AG04449 (cell line): ENCODE measurements around the gene FNDC3A.
"Not testable (repeated sequence)": the region's sequence is repeated elsewhere in the genome, so short reads cannot be mapped to it uniquely, and the experiment has no call there.

Source experiments
- CTCF ChIA-PET: fragments of 350-600 bp; formaldehyde crosslinking; extraction: SDS; loops from one replicate; lab custom pipeline; 2021; ENCODE audit warnings: antibody characterized with exemption; lab: Yijun Ruan, JAX
- POLR2A ChIA-PET: fragments of 400-600, 350-600 bp; formaldehyde crosslinking; extraction: SDS; loops from one replicate; lab custom pipeline; 2020; ENCODE audit warnings: antibody characterized with exemption, inconsistent platforms; lab: Yijun Ruan, JAX
- DNase-seq: peaks from one replicate; pipeline ENCODE4 v3.0.0-alpha.2; 2010; ENCODE audit warnings: low read depth, low spot score
- H3K4me3 ChIP-seq: 2 replicates; pipeline ENCODE4 v1.5.1; 2011; ENCODE audit warnings: low read depth, mild to moderate bottlenecking, control low read depth, low read length
- CTCF ChIP-seq: IDR thresholded peaks from one replicate; pipeline ENCODE4 v1.5.1; 2011; ENCODE audit warnings: mild to moderate bottlenecking, moderate library complexity, low read length, control low read depth, inconsistent platforms; ENCODE audit not compliant: insufficient read depth; ENCODE audit errors: missing control alignments

FNDC3A gene

GRCh38 chr13:49124693-49125304, 149.1 kb downstream of the FNDC3A start:
- no peak for DNase-seq
- CTCF ChIA-PET, result interaction anchor here (1.2 kb wide), 1 partner anchor 8 kb away, joined by 3 read pairs; no protein-coding TSS in a partner anchor
- TF ChIP-seq CTCF, result no peak
- POLR2A ChIA-PET, result no interaction called here
- no peak overlapping the region for H3K4me3 ChIP-seq

GRCh38 chr13:49125964-49126524, 150.3 kb downstream of the FNDC3A start:
- ChIA-PET CTCF (no interaction called here), POLR2A (no interaction called here)
- H3K4me3 ChIP-seq, result no peak overlapping the region
- no peak for DNase-seq
- no peak for TF ChIP-seq CTCF

- CTCF ChIA-PET, result no interaction called here
Observed at GRCh38 chr13:49132479-49133002, 156.8 kb downstream of the FNDC3A start.

GRCh38 chr13:49134305-49134704, 158.6 kb downstream of the FNDC3A start:
- H3K4me3 ChIP-seq, result no peak overlapping the region
- POLR2A ChIA-PET, result no interaction called here
- CTCF ChIA-PET, result no interaction called here
- DNase-seq, result no peak
- no peak for TF ChIP-seq CTCF

More at GRCh38 chr13:49132479-49133002, 156.8 kb downstream of the FNDC3A start:
- no peak for TF ChIP-seq CTCF
- POLR2A ChIA-PET, result no interaction called here
- H3K4me3 ChIP-seq, result no peak overlapping the region
- DNase-seq, result no peak

- CTCF ChIA-PET, POLR2A ChIA-PET: not testable (repeated sequence)
Observed at GRCh38 chr13:49137138-49137643, 161.5 kb downstream of the FNDC3A start.

GRCh38 chr13:49140910-49141611, 165.3 kb downstream of the FNDC3A start:
- CTCF ChIA-PET, result no interaction called here
- no peak overlapping the region for H3K4me3 ChIP-seq
- DNase-seq, result no peak
- no peak for TF ChIP-seq CTCF
- POLR2A ChIA-PET, result no interaction called here

More at GRCh38 chr13:49137138-49137643, 161.5 kb downstream of the FNDC3A start:
- DNase-seq, H3K4me3 ChIP-seq: not testable (repeated sequence)
